NOMO-1 treated with dmso at 0.1 percent for 144 hours (cell line): ENCODE results near the gene NSG1.
"Not testable (repeated sequence)": the region's sequence is repeated elsewhere in the genome, so short reads cannot be mapped to it uniquely, and the experiment has no call there.

Experiments
- DNase-seq: peaks from one replicate; lab custom pipeline; 2025; ENCODE audit not compliant: unreplicated experiment; lab: John Stamatoyannopoulos, UW

NSG1 gene

GRCh38 chr4:4415107-4415805, 28.4 kb downstream of the NSG1 start:
- DNase-seq = no peak

GRCh38 chr4:4415806-4416805, 29.2 kb downstream of the NSG1 start:
- DNase-seq = no peak

GRCh38 chr4:4416981-4417380, 30.1 kb downstream of the NSG1 start:
- DNase-seq = no peak

- DNase-seq = no peak
These were observed 31.0 kb downstream of the NSG1 start for GRCh38 chr4:4417886-4418285.

GRCh38 chr4:4418676-4419390, 31.9 kb downstream of the NSG1 start:
- DNase-seq = no peak

GRCh38 chr4:4419896-4420295, 33.0 kb downstream of the NSG1 start:
- no peak for DNase-seq

GRCh38 chr4:4420421-4420820, 33.5 kb downstream of the NSG1 start:
- no peak for DNase-seq

GRCh38 chr4:4421356-4421755, 34.5 kb downstream of the NSG1 start:
- no peak for DNase-seq

GRCh38 chr4:4422117-4422516, 35.2 kb downstream of the NSG1 start:
- DNase-seq = not testable (repeated sequence)

- DNase-seq = no peak
These were observed 36.1 kb downstream of the NSG1 start for GRCh38 chr4:4422856-4423499.

- no peak for DNase-seq
These were observed 37.0 kb downstream of the NSG1 start for GRCh38 chr4:4423706-4424498.

GRCh38 chr4:4424499-4425115, 37.7 kb downstream of the NSG1 start:
- no peak for DNase-seq

- no peak for DNase-seq
These were observed 38.3 kb downstream of the NSG1 start for GRCh38 chr4:4425119-4425690.

GRCh38 chr4:4425696-4426095, 38.8 kb downstream of the NSG1 start:
- DNase-seq = no peak

- DNase-seq = no peak
These were observed 39.7 kb downstream of the NSG1 start for GRCh38 chr4:4426511-4427120.

GRCh38 chr4:4427121-4427870, 40.4 kb downstream of the NSG1 start:
- DNase-seq = no peak

- DNase-seq = no peak
These were observed 41.0 kb downstream of the NSG1 start for GRCh38 chr4:4427886-4428285.
